ENCODE data around the gene C4orf51.

C4orf51 gene

DNA sequence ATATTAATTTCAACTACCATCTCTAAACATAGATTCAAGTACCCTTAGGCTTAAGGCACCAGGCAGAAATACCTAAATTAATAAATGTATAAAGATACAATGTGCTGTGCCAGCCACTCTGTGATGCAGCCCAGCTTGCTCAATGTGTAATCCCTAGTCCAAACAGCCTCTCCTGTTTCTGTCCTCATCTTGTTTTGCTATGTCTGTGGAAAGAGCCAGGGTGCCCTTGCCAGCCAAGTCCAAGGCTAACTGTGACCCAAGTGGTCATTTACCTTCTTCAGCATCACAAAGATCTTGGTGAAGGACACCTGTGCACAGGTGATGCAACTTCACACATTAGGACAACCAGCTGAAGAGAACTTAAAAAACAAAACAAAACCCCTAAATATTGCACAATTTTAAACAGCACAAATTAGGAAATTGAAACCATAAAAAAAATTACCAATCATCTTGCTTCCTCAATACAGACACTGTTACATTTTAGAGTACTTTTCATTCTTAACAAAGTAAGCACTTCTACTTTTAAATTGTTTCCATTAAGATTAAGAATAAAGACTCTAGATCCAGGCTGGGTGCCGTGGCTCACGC lies 89.6 kb downstream of the C4orf51 start:
- Histone ChIP-seq H3K4me1 (no peaks in the 10 kb centered on the region), H3K27ac (no peak overlapping the region), H3K36me3 (ENCODE audit: control insufficient read depth, insufficient read depth, low read length) (no peaks in the 10 kb centered on the region), H3K27me3 (ENCODE audit: control insufficient read depth, insufficient read depth, low read length) (no peaks in the 10 kb centered on the region), H3K9me3 (ENCODE audit: control insufficient read depth, low read length) (no peaks in the 10 kb centered on the region), H3K9ac (no peak overlapping the region), H3K4me3 (ENCODE audit: low read depth, low read length) (no peak overlapping the region), H2AFZ (no peak overlapping the region), H3K4me2 (ENCODE audit: low read length) (no peak overlapping the region), H3K79me2 (no peaks in the 10 kb centered on the region)
- TF ChIP-seq, protein P1, sequence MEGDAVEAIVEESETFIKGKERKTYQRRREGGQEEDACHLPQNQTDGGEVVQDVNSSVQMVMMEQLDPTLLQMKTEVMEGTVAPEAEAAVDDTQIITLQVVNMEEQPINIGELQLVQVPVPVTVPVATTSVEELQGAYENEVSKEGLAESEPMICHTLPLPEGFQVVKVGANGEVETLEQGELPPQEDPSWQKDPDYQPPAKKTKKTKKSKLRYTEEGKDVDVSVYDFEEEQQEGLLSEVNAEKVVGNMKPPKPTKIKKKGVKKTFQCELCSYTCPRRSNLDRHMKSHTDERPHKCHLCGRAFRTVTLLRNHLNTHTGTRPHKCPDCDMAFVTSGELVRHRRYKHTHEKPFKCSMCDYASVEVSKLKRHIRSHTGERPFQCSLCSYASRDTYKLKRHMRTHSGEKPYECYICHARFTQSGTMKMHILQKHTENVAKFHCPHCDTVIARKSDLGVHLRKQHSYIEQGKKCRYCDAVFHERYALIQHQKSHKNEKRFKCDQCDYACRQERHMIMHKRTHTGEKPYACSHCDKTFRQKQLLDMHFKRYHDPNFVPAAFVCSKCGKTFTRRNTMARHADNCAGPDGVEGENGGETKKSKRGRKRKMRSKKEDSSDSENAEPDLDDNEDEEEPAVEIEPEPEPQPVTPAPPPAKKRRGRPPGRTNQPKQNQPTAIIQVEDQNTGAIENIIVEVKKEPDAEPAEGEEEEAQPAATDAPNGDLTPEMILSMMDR (IDR thresholded peaks at IDR 0.05), result no peak

DNA sequence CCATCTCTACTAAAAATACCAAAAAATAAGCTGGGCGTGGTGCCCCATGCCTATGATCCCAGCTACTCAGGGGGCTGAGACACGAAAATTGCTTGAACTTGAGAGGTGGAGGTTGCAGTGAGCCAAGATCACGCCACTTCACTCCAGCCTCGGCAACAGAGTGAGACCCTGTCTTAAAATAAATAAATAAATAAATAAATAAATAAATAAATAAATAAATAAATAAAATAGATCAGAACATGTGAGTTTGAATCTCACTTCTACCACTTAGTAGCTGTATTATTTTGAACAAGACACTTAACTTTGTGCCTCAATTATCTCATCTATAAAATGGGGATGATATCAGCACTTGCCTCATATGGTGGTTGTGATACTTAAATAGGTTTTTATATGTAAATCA lies 90.2 kb downstream of the C4orf51 start:
- H3K4me2 ChIP-seq (ENCODE audit: low read length), result no peak overlapping the region
- H3K4me1 ChIP-seq, result no peaks in the 10 kb centered on the region
- H3K9me3 ChIP-seq (ENCODE audit: control insufficient read depth, low read length), result no peaks in the 10 kb centered on the region
- no peak overlapping the region for H3K4me3 ChIP-seq (ENCODE audit: low read depth, low read length)
- H3K27ac ChIP-seq, result no peak overlapping the region
- H2AFZ ChIP-seq, result no peak overlapping the region
- no peak overlapping the region for H3K9ac ChIP-seq
- TF ChIP-seq, protein P1 (IDR thresholded peaks at IDR 0.05), result no peak
- H3K36me3 ChIP-seq (ENCODE audit: control insufficient read depth, insufficient read depth, low read length), result no peaks in the 10 kb centered on the region
- H3K79me2 ChIP-seq, result no peaks in the 10 kb centered on the region
- no peaks in the 10 kb centered on the region for H3K27me3 ChIP-seq (ENCODE audit: control insufficient read depth, insufficient read depth, low read length)

DNA sequence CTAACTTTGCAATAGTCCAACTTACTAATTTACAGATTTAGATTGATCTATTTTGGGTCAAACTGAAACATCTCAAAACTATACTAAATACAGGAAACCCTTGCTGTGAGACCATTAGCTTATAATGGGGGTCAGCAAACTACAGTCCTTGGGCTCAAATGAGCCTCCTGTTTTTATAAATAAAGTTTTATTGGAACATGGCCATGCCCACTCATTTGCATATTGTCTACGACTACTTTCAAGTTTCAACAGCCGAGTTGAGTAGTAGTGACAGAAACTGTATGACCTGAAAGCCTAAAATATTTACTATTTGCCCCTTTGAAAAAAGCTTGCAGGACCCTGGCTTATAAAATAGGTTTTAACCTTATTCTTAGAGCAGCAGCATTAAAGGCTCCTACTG lies 92.4 kb downstream of the C4orf51 start:
- Histone ChIP-seq H3K4me2 (ENCODE audit: low read length) (no peak overlapping the region), H3K4me1 (no peaks in the 10 kb centered on the region), H2AFZ (no peak overlapping the region), H3K36me3 (ENCODE audit: control insufficient read depth, insufficient read depth, low read length) (no peaks in the 10 kb centered on the region), H3K9me3 (ENCODE audit: control insufficient read depth, low read length) (no peaks in the 10 kb centered on the region), H3K9ac (no peak overlapping the region), H3K79me2 (no peaks in the 10 kb centered on the region), H3K4me3 (ENCODE audit: low read depth, low read length) (no peak overlapping the region), H3K27ac (no peak overlapping the region), H3K27me3 (ENCODE audit: control insufficient read depth, insufficient read depth, low read length) (no peaks in the 10 kb centered on the region)
- TF ChIP-seq, protein P1 (IDR thresholded peaks at IDR 0.05), result no peak

DNA sequence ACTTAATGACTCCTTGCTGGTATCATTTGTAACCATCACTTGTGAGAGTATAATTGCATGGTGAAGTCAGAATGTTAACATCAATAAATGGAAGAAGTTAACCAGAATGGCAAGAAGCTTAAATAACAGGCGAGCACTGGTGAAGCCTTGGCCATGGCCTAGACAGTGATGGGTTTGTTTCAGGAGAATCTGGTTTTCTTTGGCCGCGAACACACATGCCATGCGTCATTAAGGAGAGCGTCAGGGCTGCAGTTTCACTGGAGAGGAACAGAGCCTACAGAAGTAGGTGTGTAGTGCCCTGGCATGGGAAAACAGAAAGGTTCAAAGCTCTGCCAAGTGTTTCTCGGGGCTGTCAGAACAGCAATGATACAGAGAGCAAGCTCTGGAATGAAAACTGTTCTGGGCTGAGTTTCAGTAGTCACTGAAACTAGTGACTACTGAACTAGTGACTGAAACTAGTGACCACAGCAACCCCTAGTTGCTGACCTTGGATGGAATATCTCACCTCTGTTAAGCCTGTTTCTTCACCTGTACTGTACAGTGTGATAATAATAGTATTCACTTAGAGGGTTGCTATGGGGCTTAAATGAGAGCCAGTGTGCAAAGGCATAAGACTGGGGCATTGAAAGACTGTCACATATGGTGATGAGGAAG lies 93.8 kb downstream of the C4orf51 start:
- H2AFZ ChIP-seq, result no peak overlapping the region
- no peaks in the 10 kb centered on the region for H3K9me3 ChIP-seq (ENCODE audit: control insufficient read depth, low read length)
- no peaks in the 10 kb centered on the region for H3K27me3 ChIP-seq (ENCODE audit: control insufficient read depth, insufficient read depth, low read length)
- no peaks in the 10 kb centered on the region for H3K4me1 ChIP-seq
- H3K36me3 ChIP-seq (ENCODE audit: control insufficient read depth, insufficient read depth, low read length), result no peaks in the 10 kb centered on the region
- no peak overlapping the region for H3K4me3 ChIP-seq (ENCODE audit: low read depth, low read length)
- no peak overlapping the region for H3K27ac ChIP-seq
- no peaks in the 10 kb centered on the region for H3K79me2 ChIP-seq
- no peak overlapping the region for H3K4me2 ChIP-seq (ENCODE audit: low read length)
- H3K9ac ChIP-seq, result no peak overlapping the region
- TF ChIP-seq, protein P1 (IDR thresholded peaks at IDR 0.05), result no peak

DNA sequence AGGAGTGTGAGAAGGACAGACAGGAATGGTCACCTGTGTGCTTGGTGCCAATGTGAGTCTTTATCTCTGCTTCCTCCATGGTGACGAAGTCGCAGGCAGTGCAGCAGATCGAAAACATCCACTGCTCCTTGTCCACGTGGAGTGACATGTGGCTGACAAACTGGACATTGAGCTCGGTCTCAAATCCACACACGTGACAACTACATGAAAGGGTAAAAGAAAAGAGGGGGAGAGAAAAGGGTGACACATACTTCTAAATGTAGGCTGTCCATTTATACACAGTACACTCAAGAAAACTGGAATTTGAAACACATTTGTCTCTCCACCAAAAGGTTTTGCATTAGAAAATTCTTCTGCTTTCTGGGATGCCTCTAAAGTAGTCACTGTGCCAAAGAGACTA lies 94.5 kb downstream of the C4orf51 start:
- Histone ChIP-seq H3K79me2 (no peaks in the 10 kb centered on the region), H3K27me3 (ENCODE audit: control insufficient read depth, insufficient read depth, low read length) (no peaks in the 10 kb centered on the region), H3K9me3 (ENCODE audit: control insufficient read depth, low read length) (no peaks in the 10 kb centered on the region), H3K36me3 (ENCODE audit: control insufficient read depth, insufficient read depth, low read length) (no peaks in the 10 kb centered on the region), H2AFZ (no peak overlapping the region), H3K4me2 (ENCODE audit: low read length) (no peak overlapping the region), H3K4me1 (no peaks in the 10 kb centered on the region), H3K4me3 (ENCODE audit: low read depth, low read length) (no peak overlapping the region), H3K9ac (no peak overlapping the region), H3K27ac (no peak overlapping the region)
- TF ChIP-seq, protein P1 (IDR thresholded peaks at IDR 0.05), result no peak
